Stimulated activated CD4-positive, alpha-beta T cell treated with anti-CD3 and anti-CD28 coated beads, Interleukin-12 subunit alpha, Interleukin-12 subunit beta, amount 100 ng/mL, for 48 hours (primary cell): ENCODE measurements around the gene NID1.
"Not testable (repeated sequence)": the region's sequence is repeated elsewhere in the genome, so short reads cannot be mapped to it uniquely, and the experiment has no call there.

ENCODE experiments used
- DNase-seq, 3 donors: peaks; one replicate each; pipeline ENCODE4 v3.0.0-alpha.2; 2020; ENCODE audit warnings: low read depth in 2 of 3, low spot score in 1 of 3

The NID1 gene

GRCh38 chr1:236029428-236029940 lies 35.4 kb downstream of the NID1 start:
- no peak for DNase-seq

- DNase-seq, result no peak
Measured at GRCh38 chr1:236027104-236027503, 37.8 kb downstream of the NID1 start.

- no peak for DNase-seq
Measured at GRCh38 chr1:236025836-236026235, 39.1 kb downstream of the NID1 start.

- no peak for DNase-seq
Measured at GRCh38 chr1:236024641-236025040, 40.2 kb downstream of the NID1 start.

GRCh38 chr1:236023926-236024565 lies 40.8 kb downstream of the NID1 start:
- DNase-seq, result no peak

GRCh38 chr1:236021424-236022135 lies 43.3 kb downstream of the NID1 start:
- DNase-seq, result no peak

- DNase-seq, result no peak
Measured at GRCh38 chr1:236020359-236021219, 44.3 kb downstream of the NID1 start.

- DNase-seq, result no peak
Measured at GRCh38 chr1:236018885-236019453, 45.9 kb downstream of the NID1 start.

GRCh38 chr1:236016782-236017400 lies 48.0 kb downstream of the NID1 start:
- no peak for DNase-seq

- no peak for DNase-seq
Measured at GRCh38 chr1:236016083-236016482, 48.8 kb downstream of the NID1 start.

GRCh38 chr1:236015539-236015938 lies 49.4 kb downstream of the NID1 start:
- no peak for DNase-seq

- no peak for DNase-seq
Measured at GRCh38 chr1:236013330-236013729, 51.6 kb downstream of the NID1 start.

GRCh38 chr1:236011641-236012040 lies 53.2 kb downstream of the NID1 start:
- no peak for DNase-seq

- no peak for DNase-seq
Measured at GRCh38 chr1:236010443-236010842, 54.4 kb downstream of the NID1 start.

GRCh38 chr1:236009857-236010256 lies 55.0 kb downstream of the NID1 start:
- DNase-seq, result no peak

GRCh38 chr1:236009191-236009590 lies 55.7 kb downstream of the NID1 start:
- no peak for DNase-seq

- no peak for DNase-seq
Measured at GRCh38 chr1:236007781-236008180, 57.1 kb downstream of the NID1 start.

GRCh38 chr1:236003058-236003457 lies 61.8 kb downstream of the NID1 start:
- DNase-seq, result not testable (repeated sequence)

- DNase-seq, result no peak
Measured at GRCh38 chr1:236002572-236002971, 62.3 kb downstream of the NID1 start.

- DNase-seq, result no peak
Measured at GRCh38 chr1:236002025-236002390, 62.9 kb downstream of the NID1 start.

GRCh38 chr1:236000781-236001180 lies 64.1 kb downstream of the NID1 start:
- DNase-seq, result no peak
